ENCODE data around the gene ATP10A. TPM values are rescaled to one million over a fixed set of nuclear protein-coding genes. Genes with fewer than 3 reads are reported as not detected.

Gene ATP10A
- total RNA-seq, 1 experiment from 2014 or later = 0.02 TPM

DNA sequence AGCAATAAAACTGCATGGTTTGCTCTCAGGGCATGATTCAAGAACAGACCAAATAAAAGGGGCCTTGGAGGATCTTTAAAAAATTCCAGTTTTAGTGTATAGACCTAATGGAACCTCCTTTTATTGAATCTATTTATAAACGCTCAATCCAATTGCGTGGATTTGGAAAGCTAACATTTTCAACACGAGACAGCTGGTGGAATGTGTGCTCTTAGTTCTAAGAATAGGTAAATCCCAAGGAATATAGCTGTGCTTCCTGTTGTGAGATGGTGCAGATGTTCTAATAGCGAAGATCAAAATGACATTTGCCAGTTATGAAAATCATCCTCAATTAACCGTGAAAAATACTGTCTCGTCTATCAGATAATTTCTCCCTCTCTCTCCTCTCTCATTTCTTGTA lies 192.5 kb downstream of the ATP10A start:
- POLR2A ChIA-PET = no interaction called here
- TF ChIP-seq ZNF274 (IDR thresholded peaks at IDR 0.05; ENCODE audit: low read depth, low read length) (no peak), CBX3 (IDR thresholded peaks at IDR 0.05; ENCODE audit: low read depth) (no peak), ZFX (IDR thresholded peaks at IDR 0.05) (no peak), ZBTB33 (IDR thresholded peaks at IDR 0.05; ENCODE audit: extremely low read depth, insufficient replicate concordance, low read length) (no peak), EZH2phosphoT487 (IDR thresholded peaks at IDR 0.05; ENCODE audit: borderline replicate concordance) (no peak), JUND (IDR thresholded peaks at IDR 0.05) (no peak)
- TF ChIP-seq, protein P1, sequence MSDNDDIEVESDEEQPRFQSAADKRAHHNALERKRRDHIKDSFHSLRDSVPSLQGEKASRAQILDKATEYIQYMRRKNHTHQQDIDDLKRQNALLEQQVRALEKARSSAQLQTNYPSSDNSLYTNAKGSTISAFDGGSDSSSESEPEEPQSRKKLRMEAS (IDR thresholded peaks at IDR 0.05) = no peak
- no peaks in the 10 kb centered on the region for H3K36me3 ChIP-seq (ENCODE audit: control insufficient read depth in 1 of 2, insufficient read depth in 2 of 2, low read length in 2 of 2)
- H3K79me2 ChIP-seq (ENCODE audit: insufficient read depth, low read length) = no peaks in the 10 kb centered on the region
- BruUV-seq (replicated peaks) = no TSS peak
- H3K4me2 ChIP-seq (ENCODE audit: low read length) = no peak overlapping the region
- ATAC-seq (no peak), DNase-seq (ENCODE audit: low read depth, low spot score) (no peak)
- peaks cover 0 to 45% of the 10 kb centered on the region in 2 experiments; a peak in 2 of 4 replicates for H3K9me3 ChIP-seq (ENCODE audit: control insufficient read depth in 1 of 2, insufficient read depth in 1 of 2, low read depth in 1 of 2, low read length in 2 of 2)
- no peak overlapping the region for H3K27ac ChIP-seq (ENCODE audit: low read depth, low read length)
- no peak overlapping the region for H3K4me3 ChIP-seq (replicated peaks in 1 of 2; ENCODE audit: low read depth in 1 of 2, low read length in 2 of 2)
- no peak overlapping the region for H3K9ac ChIP-seq (ENCODE audit: low read length)
- RAD21 ChIA-PET (ENCODE audit: low non-redundant PET in 1 of 2, low total read pairs in 2 of 2, uncharacterized antibody in 2 of 2, unreplicated experiment in 2 of 2) = no interaction called here
- H3K4me1 ChIP-seq (ENCODE audit: control insufficient read depth in 1 of 2, insufficient read depth in 2 of 2, low read length in 2 of 2) = no peaks in the 10 kb centered on the region
- no peaks in the 10 kb centered on the region for H4K20me1 ChIP-seq (ENCODE audit: insufficient read depth)
- H3K9me2 ChIP-seq (ENCODE audit: insufficient read depth) = no peaks in the 10 kb centered on the region
- intact Hi-C loops (cut with micrococcal nuclease) = no loop called here
- CTCF ChIA-PET = no interaction called here
- H2AFZ ChIP-seq (ENCODE audit: low read depth, low read length, poor library complexity, severe bottlenecking) = no peak overlapping the region
- no peaks in the 10 kb centered on the region for H3K27me3 ChIP-seq (ENCODE audit: insufficient read depth, low read length)

- ChIA-PET CTCF (no interaction called here), RAD21 (ENCODE audit: low non-redundant PET in 1 of 2, low total read pairs in 2 of 2, uncharacterized antibody in 2 of 2, unreplicated experiment in 2 of 2) (no interaction called here), POLR2A (no interaction called here)
- Histone ChIP-seq H3K4me2 (ENCODE audit: low read length) (no peak overlapping the region), H2AFZ (ENCODE audit: low read depth, low read length, poor library complexity, severe bottlenecking) (no peak overlapping the region), H3K9me3 (ENCODE audit: control insufficient read depth in 1 of 2, insufficient read depth in 1 of 2, low read depth in 1 of 2, low read length in 2 of 2) (peaks cover 0 to 48% of the 10 kb centered on the region in 2 experiments; a peak in 2 of 4 replicates), H3K4me3 (replicated peaks in 1 of 2; ENCODE audit: low read depth in 1 of 2, low read length in 2 of 2) (no peak overlapping the region), H4K20me1 (ENCODE audit: insufficient read depth) (no peaks in the 10 kb centered on the region), H3K9me2 (ENCODE audit: insufficient read depth) (no peaks in the 10 kb centered on the region), H3K79me2 (ENCODE audit: insufficient read depth, low read length) (no peaks in the 10 kb centered on the region), H3K27ac (ENCODE audit: low read depth, low read length) (no peak overlapping the region), H3K27me3 (ENCODE audit: insufficient read depth, low read length) (no peaks in the 10 kb centered on the region), H3K36me3 (ENCODE audit: control insufficient read depth in 1 of 2, insufficient read depth in 2 of 2, low read length in 2 of 2) (no peaks in the 10 kb centered on the region), H3K4me1 (ENCODE audit: control insufficient read depth in 1 of 2, insufficient read depth in 2 of 2, low read length in 2 of 2) (no peaks in the 10 kb centered on the region), H3K9ac (ENCODE audit: low read length) (no peak overlapping the region)
- intact Hi-C loops (cut with micrococcal nuclease) = no loop called here
- ATAC-seq (no peak), DNase-seq (ENCODE audit: low read depth, low spot score) (no peak)
- no TSS peak for BruUV-seq (replicated peaks)
- TF ChIP-seq YY1 (IDR thresholded peaks at IDR 0.05; ENCODE audit: extremely low read depth, insufficient replicate concordance, low read depth, low read length) (no peak), RAD21 (IDR thresholded peaks at IDR 0.05; ENCODE audit: low read depth) (no peak), FOSL1 (IDR thresholded peaks at IDR 0.05; ENCODE audit: low read depth) (no peak), EZH2phosphoT487 (IDR thresholded peaks at IDR 0.05; ENCODE audit: borderline replicate concordance) (no peak), TCF7L2 (IDR thresholded peaks at IDR 0.05; ENCODE audit: borderline replicate concordance, extremely low read depth, insufficient read depth, insufficient read length) (no peak), REST (IDR thresholded peaks at IDR 0.05; ENCODE audit: low read depth) (no peak), SRF (IDR thresholded peaks at IDR 0.05; ENCODE audit: low read depth) (no peak)
Measured at GRCh38 chr15:25670025-25670554, 193.0 kb downstream of the ATP10A start.
